HepG2 (cell line): ENCODE measurements around the gene C1QTNF1. TPM values are rescaled to one million over a fixed set of nuclear protein-coding genes. Genes with fewer than 3 reads are reported as not detected.
A peak's percentile ranks its signal among the peaks of the same experiment; 100 is the strongest.

Experiments used
- CBX2 ChIP-seq, 2 experiments: fragments of 200-600 bp in 1 of 2; sonication (generic); formaldehyde crosslinking in 1 of 2; IDR thresholded peaks; 2 replicates each; pipeline versions ENCODE4 v1.7.0 to v1.8.1; 2018 to 2022; ENCODE audit warnings: low read depth in 2 of 2, low read length in 1 of 2, mild to moderate bottlenecking in 1 of 2, missing genetic modification reagents in 1 of 2
- DNMT1 ChIP-seq: sonication (generic); formaldehyde crosslinking; IDR thresholded peaks from 2 replicates; pipeline ENCODE4 v1.5.1; 2020; ENCODE audit warnings: mild to moderate bottlenecking, missing genetic modification reagents
- IKZF1 ChIP-seq: fragments of 450-650 bp; IDR thresholded peaks from 2 replicates; pipeline ENCODE4 v1.7.1; 2016
- LCORL ChIP-seq, 2 experiments: fragments of 450-650 bp in 1 of 2; sonication (generic) in 1 of 2; formaldehyde crosslinking in 1 of 2; IDR thresholded peaks; 2 replicates each; pipeline versions ENCODE4 v1.5.0 to v1.6.1; 2017 to 2020; ENCODE audit warnings: antibody characterized with exemption in 1 of 2, missing genetic modification reagents in 1 of 2
- PAXIP1 ChIP-seq: sonication (generic); formaldehyde crosslinking; conservative IDR thresholded peaks from 2 replicates; pipeline ENCODE4 v1.4.0; 2020; ENCODE audit warnings: mild to moderate bottlenecking, missing genetic modification reagents, moderate library complexity
- POGZ ChIP-seq: sonication (generic); formaldehyde crosslinking; IDR thresholded peaks from 2 replicates; pipeline ENCODE4 v1.4.0; 2020; ENCODE audit warnings: mild to moderate bottlenecking, missing genetic modification reagents
- PPARG ChIP-seq: conservative IDR thresholded peaks from 2 replicates; pipeline ENCODE4 v1.6.1; 2016; ENCODE audit warnings: missing biosample characterization, missing genetic modification reagents
- SAFB2 ChIP-seq: sonication (generic); formaldehyde crosslinking; IDR thresholded peaks from 2 replicates; pipeline ENCODE4 v1.5.1; 2020; ENCODE audit warnings: missing genetic modification reagents, low read depth, mild to moderate bottlenecking, borderline replicate concordance
- SAP130 ChIP-seq: IDR thresholded peaks from 2 replicates; pipeline ENCODE4 v1.6.1; 2016; ENCODE audit warnings: low read depth
- THAP9 ChIP-seq: sonication (generic); formaldehyde crosslinking; IDR thresholded peaks from 2 replicates; pipeline ENCODE4; 2020; ENCODE audit warnings: missing genetic modification reagents, mild to moderate bottlenecking, borderline replicate concordance
- U2AF2 ChIP-seq: fragments of 200-400 bp; formaldehyde crosslinking; IDR thresholded peaks from 2 replicates; pipeline ENCODE4 v1.6.1; 2017; ENCODE audit warnings: low read depth, mild to moderate bottlenecking, low read length
- ZNF235 ChIP-seq: sonication (generic); formaldehyde crosslinking; IDR thresholded peaks from 2 replicates; pipeline ENCODE4 v1.8.1; 2023; ENCODE audit warnings: mild to moderate bottlenecking, missing genetic modification reagents, borderline replicate concordance
- ZNF513 ChIP-seq: sonication (generic); formaldehyde crosslinking; conservative IDR thresholded peaks from 2 replicates; pipeline ENCODE4 v1.5.0; 2020; ENCODE audit warnings: missing genetic modification reagents
- ZNF572 ChIP-seq: sonication (generic); formaldehyde crosslinking; IDR thresholded peaks from 2 replicates; pipeline ENCODE4 v1.5.1; 2020; ENCODE audit warnings: mild to moderate bottlenecking, missing genetic modification reagents
- ZNF672 ChIP-seq: sonication (generic); formaldehyde crosslinking; IDR thresholded peaks from 2 replicates; pipeline ENCODE4 v1.8.1; 2022; ENCODE audit warnings: missing genetic modification reagents
- ZNF776 ChIP-seq: sonication (generic); formaldehyde crosslinking; IDR thresholded peaks from 2 replicates; pipeline ENCODE4 v1.4.0; 2020; ENCODE audit warnings: mild to moderate bottlenecking, missing genetic modification reagents
- polyA plus RNA-seq, 8 experiments: library from polyadenylated mRNA; depleted of rRNA in 3 of 8; stranded (reverse) in 7 of 8; unstranded in 1 of 8; fragments of >200 nt; fragmentation: Illumina TruSeq in 4 of 8; extraction: Trizol in 4 of 8; gene quantifications; 2 replicates each; pipeline versions ENCODE4 v1.2.1 to v1.2.3, GENCODE V29; 2011 to 2016; ENCODE audit warnings: low read depth in 4 of 8, missing spikeins in 1 of 8, mixed read lengths in 1 of 8; ENCODE audit not compliant: insufficient read depth in 1 of 8
- total RNA-seq, 5 experiments: library from RNA; depleted of rRNA; stranded (reverse); fragments of >200 nt; fragmentation: Illumina TruSeq; extraction: Trizol; gene quantifications; 2 replicates each; pipeline ENCODE4 v1.2.3, GENCODE V29; 2016; ENCODE audit warnings: low read depth in 1 of 5
- TF ChIP-seq, protein P1 (sequence below): IDR thresholded peaks from 2 replicates; pipeline ENCODE4 v1.6.1; 2012; ENCODE audit warnings: inconsistent platforms
- TF ChIP-seq, protein P2 (sequence below): IDR thresholded peaks from 2 replicates; pipeline ENCODE4 v1.6.1; 2016; ENCODE audit warnings: missing genetic modification reagents, missing compliant biosample characterization
- TF ChIP-seq, protein P3 (sequence below): sonication (generic); formaldehyde crosslinking; conservative IDR thresholded peaks from 2 replicates; pipeline ENCODE4 v1.8.0; 2022; ENCODE audit warnings: mild to moderate bottlenecking, moderate library complexity, missing genetic modification reagents

Gene C1QTNF1
- total and polyA plus RNA-seq, 2 of the 13 experiments (the other 11 are each of a cell fraction or from before 2014, with no cell fraction given) = 0.18 to 0.86 TPM

DNA sequence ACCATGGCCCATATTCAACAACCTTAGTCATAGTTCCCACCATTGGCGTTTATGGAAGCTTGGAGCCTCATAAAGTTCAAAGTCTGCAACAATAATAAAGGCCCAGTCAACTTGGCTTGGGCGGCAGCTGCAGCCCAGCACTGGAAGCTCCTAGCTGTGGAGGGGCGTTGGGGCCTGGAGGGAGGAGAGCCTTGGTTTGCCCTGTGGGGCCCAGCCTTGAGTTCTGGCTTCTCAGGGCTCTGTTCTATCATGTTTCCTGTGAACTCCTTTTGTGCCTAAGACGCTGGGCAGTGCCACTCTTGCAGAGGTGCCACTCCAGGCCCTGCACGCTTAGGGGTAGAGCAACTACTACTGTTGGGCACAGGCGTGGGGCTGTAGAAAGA lies 49.7 kb downstream of the C1QTNF1 start (continued):
- TF ChIP-seq, protein P1, sequence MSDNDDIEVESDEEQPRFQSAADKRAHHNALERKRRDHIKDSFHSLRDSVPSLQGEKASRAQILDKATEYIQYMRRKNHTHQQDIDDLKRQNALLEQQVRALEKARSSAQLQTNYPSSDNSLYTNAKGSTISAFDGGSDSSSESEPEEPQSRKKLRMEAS = no peak; the same call in 1 of the 2 replicates
- TF ChIP-seq THAP9 (CRISPR knock-in tag) = no peak
- TF ChIP-seq CBX2 (IDR thresholded peaks at IDR 0.05; ENCODE audit: low read depth, low read length) = no peak
- no peak for TF ChIP-seq CBX2 (CRISPR knock-in tag; IDR thresholded peaks at IDR 0.05; ENCODE audit: low read depth)
- TF ChIP-seq ZNF776 (CRISPR knock-in tag) = no peak
- TF ChIP-seq ZNF513 (CRISPR knock-in tag) = no peak
- no peak for TF ChIP-seq IKZF1
- no peak for TF ChIP-seq ZNF672 (CRISPR knock-in tag)
- no peak for TF ChIP-seq DNMT1
- peak; percentile 80; the same call in 1 of the 2 replicates for TF ChIP-seq ZNF572 (CRISPR knock-in tag)
- 0 out of 2 replicates have a peak, but pooled peaks have one; percentile 60 for TF ChIP-seq SAFB2 (CRISPR knock-in tag)
- no peak for TF ChIP-seq POGZ
- no peak for TF ChIP-seq ZNF235 (CRISPR knock-in tag)
- TF ChIP-seq LCORL (IDR thresholded peaks at IDR 0.05) = no peak
- no peak for TF ChIP-seq LCORL (CRISPR knock-in tag; IDR thresholded peaks at IDR 0.05)
- TF ChIP-seq, protein P2, sequence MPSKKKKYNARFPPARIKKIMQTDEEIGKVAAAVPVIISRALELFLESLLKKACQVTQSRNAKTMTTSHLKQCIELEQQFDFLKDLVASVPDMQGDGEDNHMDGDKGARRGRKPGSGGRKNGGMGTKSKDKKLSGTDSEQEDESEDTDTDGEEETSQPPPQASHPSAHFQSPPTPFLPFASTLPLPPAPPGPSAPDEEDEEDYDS (CRISPR knock-in tag) = peak; percentile 34; the same call in 1 of the 2 replicates
- TF ChIP-seq U2AF2 = no peak
- peak; percentile 70 for TF ChIP-seq SAP130
- TF ChIP-seq PPARG (CRISPR knock-in tag) = peak; percentile 63; the same call in 1 of the 2 replicates
- TF ChIP-seq, protein P3, sequence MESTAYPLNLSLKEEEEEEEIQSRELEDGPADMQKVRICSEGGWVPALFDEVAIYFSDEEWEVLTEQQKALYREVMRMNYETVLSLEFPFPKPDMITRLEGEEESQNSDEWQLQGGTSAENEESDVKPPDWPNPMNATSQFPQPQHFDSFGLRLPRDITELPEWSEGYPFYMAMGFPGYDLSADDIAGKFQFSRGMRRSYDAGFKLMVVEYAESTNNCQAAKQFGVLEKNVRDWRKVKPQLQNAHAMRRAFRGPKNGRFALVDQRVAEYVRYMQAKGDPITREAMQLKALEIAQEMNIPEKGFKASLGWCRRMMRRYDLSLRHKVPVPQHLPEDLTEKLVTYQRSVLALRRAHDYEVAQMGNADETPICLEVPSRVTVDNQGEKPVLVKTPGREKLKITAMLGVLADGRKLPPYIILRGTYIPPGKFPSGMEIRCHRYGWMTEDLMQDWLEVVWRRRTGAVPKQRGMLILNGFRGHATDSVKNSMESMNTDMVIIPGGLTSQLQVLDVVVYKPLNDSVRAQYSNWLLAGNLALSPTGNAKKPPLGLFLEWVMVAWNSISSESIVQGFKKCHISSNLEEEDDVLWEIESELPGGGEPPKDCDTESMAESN (CRISPR knock-in tag) = 0 out of 2 replicates have a peak, but pooled peaks have one; percentile 31
- peak; percentile 47 for TF ChIP-seq PAXIP1 (CRISPR knock-in tag)
